OCI-LY1 (cell line): ENCODE data around the gene KRTAP9-9.

ENCODE experiments used
- CTCF ChIP-seq: fragments of 200-600 bp; sonication (generic), shearing (Covaris generic); IDR thresholded peaks from 2 replicates; pipeline ENCODE4 v1.5.1; 2017; ENCODE audit warnings: mild to moderate bottlenecking, antibody characterized with exemption, low read length, moderate library complexity, mixed read lengths
- EZH2 ChIP-seq: fragments of 200-600 bp; sonication (generic), shearing (Covaris generic); IDR thresholded peaks from 2 replicates; pipeline ENCODE4 v1.8.0; 2017; ENCODE audit warnings: borderline replicate concordance, mixed run types, mild to moderate bottlenecking, antibody characterized with exemption, low read length, moderate library complexity, mixed read lengths

GRCh38 chr17:41301204-41301790 is 46.1 kb downstream of the KRTAP9-9 start:
- TF ChIP-seq CTCF (no peak), EZH2 (no peak)
